ENCODE measurements around the gene SYP.

Gene SYP

GRCh38 chrX:49183701-49184281 is 16.2 kb downstream of the SYP start:
- H3K4me3 ChIP-seq (IDR thresholded peaks at IDR 0.05; ENCODE audit: insufficient read depth, low read depth, low read length): no peak overlapping the region
- H3K36me3 ChIP-seq (ENCODE audit: insufficient read depth): no peaks in the 10 kb centered on the region
- no peaks in the 10 kb centered on the region for H4K20me1 ChIP-seq (ENCODE audit: insufficient read depth)
- no peak overlapping the region for H2AFZ ChIP-seq (ENCODE audit: low read depth)
- no peak for TF ChIP-seq CTCF (conservative IDR thresholded peaks at IDR 0.05; ENCODE audit: low read depth, low read length)
- no peaks in the 10 kb centered on the region for H3K27me3 ChIP-seq (ENCODE audit: insufficient read depth, low read depth)
- no peak overlapping the region for H3K9ac ChIP-seq
- H3K4me2 ChIP-seq: no peak overlapping the region
- 0 out of 2 replicates have a peak, but pooled peaks cover 4% of the 10 kb centered on the region for H3K79me2 ChIP-seq (ENCODE audit: insufficient read depth, low read depth)
- H3K4me1 ChIP-seq (ENCODE audit: low read depth, poor library complexity, severe bottlenecking): no peaks in the 10 kb centered on the region
- H3K27ac ChIP-seq: no peak overlapping the region

- H3K79me2 ChIP-seq (ENCODE audit: insufficient read depth, low read depth): no peaks in the 10 kb centered on the region
- no peaks in the 10 kb centered on the region for H3K36me3 ChIP-seq (ENCODE audit: insufficient read depth)
- TF ChIP-seq CTCF (conservative IDR thresholded peaks at IDR 0.05; ENCODE audit: low read depth, low read length): no peak
- H3K27ac ChIP-seq: no peak overlapping the region
- peaks cover 5% of the 10 kb centered on the region for H3K4me1 ChIP-seq (ENCODE audit: low read depth, poor library complexity, severe bottlenecking)
- no peak overlapping the region for H2AFZ ChIP-seq (ENCODE audit: low read depth)
- H4K20me1 ChIP-seq (ENCODE audit: insufficient read depth): no peaks in the 10 kb centered on the region
- no peak overlapping the region for H3K4me2 ChIP-seq
- no peak overlapping the region for H3K4me3 ChIP-seq (IDR thresholded peaks at IDR 0.05; ENCODE audit: insufficient read depth, low read depth, low read length)
- no peak overlapping the region for H3K9ac ChIP-seq
- no peaks in the 10 kb centered on the region for H3K27me3 ChIP-seq (ENCODE audit: insufficient read depth, low read depth)
Observed at GRCh38 chrX:49179358-49179757, 20.6 kb downstream of the SYP start.

- Histone ChIP-seq H3K4me2 (no peak overlapping the region), H3K27ac (no peak overlapping the region), H3K36me3 (ENCODE audit: insufficient read depth) (no peaks in the 10 kb centered on the region), H4K20me1 (ENCODE audit: insufficient read depth) (no peaks in the 10 kb centered on the region), H3K4me1 (ENCODE audit: low read depth, poor library complexity, severe bottlenecking) (peaks cover 8% of the 10 kb centered on the region), H3K9ac (no peak overlapping the region), H3K4me3 (IDR thresholded peaks at IDR 0.05; ENCODE audit: insufficient read depth, low read depth, low read length) (no peak overlapping the region), H3K27me3 (ENCODE audit: insufficient read depth, low read depth) (no peaks in the 10 kb centered on the region), H3K79me2 (ENCODE audit: insufficient read depth, low read depth) (0 out of 2 replicates have a peak, but pooled peaks cover 7% of the 10 kb centered on the region), H2AFZ (ENCODE audit: low read depth) (no peak overlapping the region)
- TF ChIP-seq CTCF (conservative IDR thresholded peaks at IDR 0.05; ENCODE audit: low read depth, low read length): no peak
Observed at GRCh38 chrX:49178537-49178936, 21.5 kb downstream of the SYP start.

GRCh38 chrX:49177873-49178480 is 22.0 kb downstream of the SYP start:
- Histone ChIP-seq H3K27ac (no peak overlapping the region), H3K79me2 (ENCODE audit: insufficient read depth, low read depth) (peaks cover 12% of the 10 kb centered on the region; the same call in 1 of the 2 replicates), H3K4me3 (IDR thresholded peaks at IDR 0.05; ENCODE audit: insufficient read depth, low read depth, low read length) (no peak overlapping the region), H3K4me1 (ENCODE audit: low read depth, poor library complexity, severe bottlenecking) (peaks cover 14% of the 10 kb centered on the region), H4K20me1 (ENCODE audit: insufficient read depth) (no peaks in the 10 kb centered on the region), H2AFZ (ENCODE audit: low read depth) (no peak overlapping the region), H3K36me3 (ENCODE audit: insufficient read depth) (no peaks in the 10 kb centered on the region), H3K4me2 (no peak overlapping the region), H3K27me3 (ENCODE audit: insufficient read depth, low read depth) (no peaks in the 10 kb centered on the region), H3K9ac (no peak overlapping the region)
- TF ChIP-seq CTCF (conservative IDR thresholded peaks at IDR 0.05; ENCODE audit: low read depth, low read length): no peak
